HepG2 (cell line): ENCODE results near the gene ACSL4. TPM values are rescaled to one million over a fixed set of nuclear protein-coding genes. Genes with fewer than 3 reads are reported as not detected.
"Not testable (repeated sequence)": the region's sequence is repeated elsewhere in the genome, so short reads cannot be mapped to it uniquely, and the experiment has no call there.

Source experiments
- ATAC-seq: fragments of 200-7000 bp; cut with Tn5 transposase; 3 replicates; pipeline ENCODE4 v1.9.1; 2020; ENCODE audit warnings: mild to moderate bottlenecking, moderate library complexity
- BruUV-seq: library from RNA; stranded (reverse); fragments of 400-500 nt; replicated peaks from 2 replicates; lab custom pipeline; 2021; lab: Mats Ljungman, UMichigan
- CTCF ChIA-PET: fragments of 300-600 bp; formaldehyde crosslinking; extraction: SDS; loops from one replicate; lab custom pipeline; 2021; ENCODE audit warnings: low total read pairs, inconsistent platforms, low intra/inter-chr PET ratio; lab: Yijun Ruan, JAX
- POLR2A ChIA-PET: fragments of 350-600 bp; sonication (Branson Sonifier 250); formaldehyde crosslinking; loops from one replicate; lab custom pipeline; 2020; ENCODE audit warnings: antibody characterized with exemption, inconsistent platforms; lab: Yijun Ruan, JAX
- DNase-seq: peaks from one replicate; pipeline ENCODE4 v3.0.0-alpha.2; 2015; ENCODE audit warnings: low spot score
- FAIRE-seq: peaks from 3 replicates; lab custom pipeline; 2011; peaks lifted over from hg19 to GRCh38; lab: Jason Lieb, UNC
- H2AFZ ChIP-seq: one replicate; pipeline ENCODE4 v1.6.1; 2011; ENCODE audit warnings: low read length, inconsistent platforms
- H3K27ac ChIP-seq: fragments of 300-600 bp; 3 replicates; pipeline ENCODE4 v1.8.0; 2011; ENCODE audit warnings: mixed run types, mild to moderate bottlenecking, mixed read lengths, low read length, inconsistent platforms; ENCODE audit not compliant: insufficient read depth; ENCODE audit errors: extremely low read length
- H3K27me3 ChIP-seq, 2 experiments: fragments of 200-600 bp in 1 of 2; 2 replicates in 1 of 2; 3 replicates in 1 of 2; pipeline versions ENCODE4 v1.6.0 to v1.8.0; 2011; ENCODE audit warnings: low read length in 2 of 2, mild to moderate bottlenecking in 2 of 2, moderate library complexity in 2 of 2, inconsistent platforms in 1 of 2; ENCODE audit not compliant: insufficient read depth in 2 of 2, control insufficient read depth in 1 of 2
- H3K36me3 ChIP-seq, 2 experiments: fragments of 200-600 bp in 1 of 2; replicated peaks in 1 of 2; 2 replicates in 1 of 2; 3 replicates in 1 of 2; pipeline versions ENCODE4 v1.5.1 to v1.8.0; 2011; ENCODE audit warnings: low read length in 2 of 2, inconsistent platforms in 1 of 2; ENCODE audit not compliant: insufficient read depth in 2 of 2, control insufficient read depth in 1 of 2
- H3K4me1 ChIP-seq: 2 replicates; pipeline ENCODE4 v1.5.1; 2012; ENCODE audit warnings: low read length, inconsistent platforms; ENCODE audit not compliant: insufficient read depth
- H3K4me2 ChIP-seq: 2 replicates; pipeline ENCODE4 v1.6.0; 2011; ENCODE audit warnings: low read depth, low read length, inconsistent platforms
- H3K4me3 ChIP-seq, 3 experiments: fragments of 200-600 bp in 1 of 3; sonication (generic), shearing (Covaris generic) in 1 of 3; replicated peaks in 1 of 3; 2 replicates each; pipeline ENCODE4 v1.5.1; 2011 to 2016; ENCODE audit warnings: low read length in 3 of 3, inconsistent platforms in 2 of 3, low read depth in 2 of 3, mild to moderate bottlenecking in 2 of 3, control low read depth in 1 of 3, mixed read lengths in 1 of 3; ENCODE audit not compliant: insufficient read depth in 1 of 3
- H3K79me2 ChIP-seq: one replicate; pipeline ENCODE4 v1.6.1; 2011; ENCODE audit warnings: low read length, inconsistent platforms; ENCODE audit not compliant: insufficient read depth
- H3K9ac ChIP-seq: 2 replicates; pipeline ENCODE4 v1.6.0; 2011; ENCODE audit warnings: mild to moderate bottlenecking, low read depth, low read length, inconsistent platforms; ENCODE audit not compliant: insufficient read depth
- H3K9me3 ChIP-seq: 2 replicates; pipeline ENCODE4 v1.5.1; 2012; ENCODE audit warnings: mild to moderate bottlenecking, low read length
- H4K20me1 ChIP-seq: 2 replicates; pipeline ENCODE4 v1.6.0; 2011; ENCODE audit warnings: inconsistent platforms, mild to moderate bottlenecking, low read length, moderate library complexity; ENCODE audit not compliant: insufficient read depth
- FOSL1 ChIP-seq: sonication (generic); formaldehyde crosslinking; IDR thresholded peaks from 2 replicates; pipeline ENCODE4 v1.9.0; 2021; ENCODE audit warnings: missing genetic modification reagents, borderline replicate concordance
- FOSL2 ChIP-seq: sonication (generic); formaldehyde crosslinking; IDR thresholded peaks from 2 replicates; pipeline ENCODE4 v1.4.0; 2020; ENCODE audit warnings: missing genetic modification reagents
- MED1 ChIP-seq: sonication (generic); formaldehyde crosslinking; IDR thresholded peaks from 2 replicates; pipeline ENCODE4 v1.4.0; 2020; ENCODE audit warnings: missing genetic modification reagents
- NR2F1 ChIP-seq, 2 experiments: fragments of 450-650 bp in 1 of 2; formaldehyde crosslinking in 1 of 2; IDR thresholded peaks; 2 replicates each; pipeline versions ENCODE4 v1.5.0 to v1.6.1; 2016 to 2020; ENCODE audit warnings: mild to moderate bottlenecking in 1 of 2, missing compliant biosample characterization in 1 of 2, missing genetic modification reagents in 1 of 2, moderate library complexity in 1 of 2
- NR2F6 ChIP-seq, 2 experiments: IDR thresholded peaks; 2 replicates each; pipeline ENCODE4 v1.6.1; 2016; ENCODE audit warnings: antibody characterized with exemption in 1 of 2, mild to moderate bottlenecking in 1 of 2
- RARA ChIP-seq: IDR thresholded peaks from 2 replicates; pipeline ENCODE4 v1.6.1; 2016; ENCODE audit warnings: missing genetic modification reagents, missing compliant biosample characterization
- TEAD3 ChIP-seq: optimal IDR thresholded peaks from 2 replicates; pipeline ENCODE3; 2016; ENCODE audit warnings: borderline replicate concordance
- ZMYM2 ChIP-seq: sonication (generic); formaldehyde crosslinking; IDR thresholded peaks from 2 replicates; pipeline ENCODE4 v1.8.0; 2022; ENCODE audit warnings: mild to moderate bottlenecking, missing genetic modification reagents
- ZMYM3 ChIP-seq: sonication (generic); formaldehyde crosslinking; IDR thresholded peaks from 2 replicates; pipeline ENCODE4 v1.5.1; 2020; ENCODE audit warnings: mild to moderate bottlenecking, missing genetic modification reagents
- ZNF460 ChIP-seq: sonication (generic); formaldehyde crosslinking; IDR thresholded peaks from 2 replicates; pipeline ENCODE4 v1.5.1; 2020; ENCODE audit warnings: missing genetic modification reagents, mild to moderate bottlenecking, borderline replicate concordance
- WGBS: methylation state at CpG from one replicate; pipeline ENCODE4 v1.1.6; 2017; ENCODE audit warnings: low lambda C conversion rate; 5-methylcytosine and 5-hydroxymethylcytosine counted together
- in situ Hi-C: cut with HindIII; loops from 2 replicates; pipeline ENCODE4 v1.10.0; 2017; ENCODE audit warnings: low pct_unique_long_range_greater_than_20kb; ENCODE audit not compliant: extremely low pct_ligation_motif_present
- intact Hi-C: fragments of 100-400 bp; cut with micrococcal nuclease; formaldehyde crosslinking; loops from one replicate; pipeline ENCODE4 v1.10.0; 2022; ENCODE audit not compliant: unreplicated experiment
- polyA plus RNA-seq, 8 experiments: library from polyadenylated mRNA; depleted of rRNA in 3 of 8; stranded (reverse) in 7 of 8; unstranded in 1 of 8; fragments of >200 nt; fragmentation: Illumina TruSeq in 4 of 8; extraction: Trizol in 4 of 8; gene quantifications; 2 replicates each; pipeline versions ENCODE4 v1.2.1 to v1.2.3, GENCODE V29; 2011 to 2016; ENCODE audit warnings: low read depth in 4 of 8, missing spikeins in 1 of 8, mixed read lengths in 1 of 8; ENCODE audit not compliant: insufficient read depth in 1 of 8
- total RNA-seq, 5 experiments: library from RNA; depleted of rRNA; stranded (reverse); fragments of >200 nt; fragmentation: Illumina TruSeq; extraction: Trizol; gene quantifications; 2 replicates each; pipeline ENCODE4 v1.2.3, GENCODE V29; 2016; ENCODE audit warnings: low read depth in 1 of 5
- TF ChIP-seq, protein P1 (sequence below): sonication (generic); formaldehyde crosslinking; IDR thresholded peaks from 2 replicates; pipeline ENCODE4 v1.4.0; 2020; ENCODE audit warnings: missing genetic modification reagents, mild to moderate bottlenecking, borderline replicate concordance
- TF ChIP-seq, protein P2 (sequence below): sonication (generic); formaldehyde crosslinking; IDR thresholded peaks from 2 replicates; pipeline ENCODE4 v1.5.0; 2020; ENCODE audit warnings: mild to moderate bottlenecking, missing genetic modification reagents
- TF ChIP-seq, protein P3 (sequence below): sonication (generic); formaldehyde crosslinking; IDR thresholded peaks from 2 replicates; pipeline ENCODE4 v1.4.0; 2020; ENCODE audit warnings: missing genetic modification reagents

Gene ACSL4
- total and polyA plus RNA-seq, 2 of the 13 experiments (the other 11 are each of a cell fraction or from before 2014, with no cell fraction given) = 207 to 316 TPM

DNA sequence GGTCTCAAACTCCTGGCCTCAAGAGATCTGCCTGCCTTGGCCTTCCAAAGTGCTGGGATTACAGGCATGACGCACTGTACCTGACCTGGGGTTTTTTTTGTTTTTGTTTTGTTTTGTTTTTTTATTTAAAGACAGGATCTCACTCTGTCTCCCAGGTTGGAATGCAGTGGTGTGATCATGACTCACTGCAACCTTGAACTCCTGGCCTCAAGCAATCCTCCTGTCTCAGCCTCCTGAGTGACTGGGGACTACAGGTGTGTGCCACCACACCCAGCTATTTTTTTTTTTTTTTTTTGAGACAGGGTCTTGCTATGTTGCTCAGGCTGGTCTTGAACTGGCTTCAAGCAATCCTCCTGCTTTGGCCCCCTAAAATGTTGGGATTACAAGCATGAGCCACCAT lies 8.1 kb downstream of the ACSL4 start:
- CTCF ChIA-PET, H3K4me3 ChIP-seq, H2AFZ ChIP-seq, H3K4me2 ChIP-seq, in situ Hi-C loops, intact Hi-C loops, H3K27me3 ChIP-seq, BruUV-seq, FAIRE-seq, H3K9me3 ChIP-seq, POLR2A ChIA-PET, H3K9ac ChIP-seq: not testable (repeated sequence)
- ATAC-seq = peak; percentile 30; the same call in 2 of the 3 replicates
- Histone ChIP-seq H4K20me1 (peaks cover 48% of the 10 kb centered on the region), H3K27ac (peak overlapping the region; percentile 33), H3K4me1 (peaks cover 59% of the 10 kb centered on the region), H3K79me2 (peaks cover 88% of the 10 kb centered on the region)
- 100% methylated on average over 1 of the region's 1 CpG for WGBS
- TF ChIP-seq, protein P1, sequence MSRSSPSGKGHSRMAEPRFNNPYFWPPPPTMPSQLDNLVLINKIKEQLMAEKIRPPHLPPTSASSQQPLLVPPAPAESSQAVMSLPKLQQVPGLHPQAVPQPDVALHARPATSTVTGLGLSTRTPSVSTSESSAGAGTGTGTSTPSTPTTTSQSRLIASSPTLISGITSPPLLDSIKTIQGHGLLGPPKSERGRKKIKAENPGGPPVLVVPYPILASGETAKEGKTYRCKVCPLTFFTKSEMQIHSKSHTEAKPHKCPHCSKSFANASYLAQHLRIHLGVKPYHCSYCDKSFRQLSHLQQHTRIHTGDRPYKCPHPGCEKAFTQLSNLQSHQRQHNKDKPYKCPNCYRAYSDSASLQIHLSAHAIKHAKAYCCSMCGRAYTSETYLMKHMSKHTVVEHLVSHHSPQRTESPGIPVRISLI (CRISPR knock-in tag) = peak; percentile 60; the same call in 1 of the 2 replicates
- TF ChIP-seq FOSL2 (peak; percentile 87), FOSL1 (CRISPR knock-in tag) (peak; percentile 40; the same call in 1 of the 2 replicates), ZNF460 (CRISPR knock-in tag) (peak; percentile 90), ZMYM3 (CRISPR knock-in tag) (0 out of 2 replicates have a peak, but pooled peaks have one; percentile 25), NR2F6 (IDR thresholded peaks at IDR 0.05) (peak; percentile 18; the same call in 1 of the 2 replicates), NR2F6 (CRISPR knock-in tag; IDR thresholded peaks at IDR 0.05) (peak; percentile 36; the same call in 1 of the 2 replicates), RARA (peak; percentile 84), MED1 (CRISPR knock-in tag) (peak; percentile 46), ZMYM2 (CRISPR knock-in tag) (0 out of 2 replicates have a peak, but pooled peaks have one; percentile 36), TEAD3 (CRISPR knock-in tag) (peak; percentile 57), NR2F1 (CRISPR knock-in tag; IDR thresholded peaks at IDR 0.05) (peak in 1 of 2 experiments; percentile 69; a peak in 2 of 4 replicates)
- TF ChIP-seq, protein P2, sequence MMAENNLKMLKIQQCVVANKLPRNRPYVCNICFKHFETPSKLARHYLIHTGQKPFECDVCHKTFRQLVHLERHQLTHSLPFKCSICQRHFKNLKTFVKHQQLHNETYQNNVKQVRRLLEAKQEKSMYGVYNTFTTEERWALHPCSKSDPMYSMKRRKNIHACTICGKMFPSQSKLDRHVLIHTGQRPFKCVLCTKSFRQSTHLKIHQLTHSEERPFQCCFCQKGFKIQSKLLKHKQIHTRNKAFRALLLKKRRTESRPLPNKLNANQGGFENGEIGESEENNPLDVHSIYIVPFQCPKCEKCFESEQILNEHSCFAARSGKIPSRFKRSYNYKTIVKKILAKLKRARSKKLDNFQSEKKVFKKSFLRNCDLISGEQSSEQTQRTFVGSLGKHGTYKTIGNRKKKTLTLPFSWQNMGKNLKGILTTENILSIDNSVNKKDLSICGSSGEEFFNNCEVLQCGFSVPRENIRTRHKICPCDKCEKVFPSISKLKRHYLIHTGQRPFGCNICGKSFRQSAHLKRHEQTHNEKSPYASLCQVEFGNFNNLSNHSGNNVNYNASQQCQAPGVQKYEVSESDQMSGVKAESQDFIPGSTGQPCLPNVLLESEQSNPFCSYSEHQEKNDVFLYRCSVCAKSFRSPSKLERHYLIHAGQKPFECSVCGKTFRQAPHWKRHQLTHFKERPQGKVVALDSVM = peak; percentile 78
- TF ChIP-seq, protein P3, sequence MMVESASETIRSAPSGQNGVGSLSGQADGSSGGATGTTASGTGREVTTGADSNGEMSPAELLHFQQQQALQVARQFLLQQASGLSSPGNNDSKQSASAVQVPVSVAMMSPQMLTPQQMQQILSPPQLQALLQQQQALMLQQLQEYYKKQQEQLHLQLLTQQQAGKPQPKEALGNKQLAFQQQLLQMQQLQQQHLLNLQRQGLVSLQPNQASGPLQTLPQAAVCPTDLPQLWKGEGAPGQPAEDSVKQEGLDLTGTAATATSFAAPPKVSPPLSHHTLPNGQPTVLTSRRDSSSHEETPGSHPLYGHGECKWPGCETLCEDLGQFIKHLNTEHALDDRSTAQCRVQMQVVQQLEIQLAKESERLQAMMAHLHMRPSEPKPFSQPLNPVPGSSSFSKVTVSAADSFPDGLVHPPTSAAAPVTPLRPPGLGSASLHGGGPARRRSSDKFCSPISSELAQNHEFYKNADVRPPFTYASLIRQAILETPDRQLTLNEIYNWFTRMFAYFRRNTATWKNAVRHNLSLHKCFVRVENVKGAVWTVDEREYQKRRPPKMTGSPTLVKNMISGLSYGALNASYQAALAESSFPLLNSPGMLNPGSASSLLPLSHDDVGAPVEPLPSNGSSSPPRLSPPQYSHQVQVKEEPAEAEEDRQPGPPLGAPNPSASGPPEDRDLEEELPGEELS (CRISPR knock-in tag) = 0 out of 2 replicates have a peak, but pooled peaks have one; percentile 22
- TF ChIP-seq, all 625 proteins: peak for 13; not testable (repeated sequence) for 612
- not testable (repeated sequence) for H3K36me3 ChIP-seq
- DNase-seq = peak; percentile 27
